Hippocampal formation (tissue), 2 donors: ENCODE data around the gene RPH3AL.
A peak's percentile ranks its signal among the peaks of the same experiment; 100 is the strongest.

ENCODE experiments used
- DNase-seq, 2 donors: peaks; one replicate each; lab custom pipeline; 2025; lab: John Stamatoyannopoulos, UW

Gene RPH3AL

GRCh38 chr17:353213-353837 lies 718 bp upstream of the RPH3AL start:
- no peak for DNase-seq

- no peak for DNase-seq
Observed at GRCh38 chr17:351875-352420, 659 bp downstream of the RPH3AL start.

GRCh38 chr17:351449-351738 lies 1.2 kb downstream of the RPH3AL start:
- DNase-seq: no peak

- DNase-seq: peak; percentile 27 to 46
Observed at GRCh38 chr17:350706-351448, 1.7 kb downstream of the RPH3AL start.

- DNase-seq: no peak
Observed at GRCh38 chr17:349666-350065, 2.9 kb downstream of the RPH3AL start.

- no peak for DNase-seq
Observed at GRCh38 chr17:348692-349425, 3.7 kb downstream of the RPH3AL start.

- DNase-seq: no peak
Observed at GRCh38 chr17:348012-348411, 4.6 kb downstream of the RPH3AL start.

GRCh38 chr17:347309-347899 lies 5.2 kb downstream of the RPH3AL start:
- no peak for DNase-seq

GRCh38 chr17:345992-346785 lies 6.4 kb downstream of the RPH3AL start:
- DNase-seq: no peak

- DNase-seq: no peak
Observed at GRCh38 chr17:345261-345660, 7.3 kb downstream of the RPH3AL start.

- DNase-seq: no peak
Observed at GRCh38 chr17:343875-344752, 8.5 kb downstream of the RPH3AL start.

- DNase-seq: no peak
Observed at GRCh38 chr17:343211-343610, 9.4 kb downstream of the RPH3AL start.

GRCh38 chr17:340074-340473 lies 12.5 kb downstream of the RPH3AL start:
- no peak for DNase-seq

GRCh38 chr17:339193-340061 lies 13.2 kb downstream of the RPH3AL start:
- DNase-seq: no peak

- DNase-seq: no peak
Observed at GRCh38 chr17:338442-339192, 14.0 kb downstream of the RPH3AL start.

- peak in 1 of 2 donors; percentile 29 for DNase-seq
Observed at GRCh38 chr17:337866-338265, 14.7 kb downstream of the RPH3AL start.

GRCh38 chr17:337453-337852 lies 15.2 kb downstream of the RPH3AL start:
- DNase-seq: no peak

GRCh38 chr17:337022-337420 lies 15.6 kb downstream of the RPH3AL start:
- no peak for DNase-seq
